GM18499 (cell line): ENCODE measurements around the gene PLXNB1.

Source experiments
- ATAC-seq: cut with Tn5 transposase; IDR thresholded peaks from one replicate; pipeline ENCODE4 v1.9.1; 2021; ENCODE audit warnings: moderate number of reproducible peaks; ENCODE audit not compliant: insufficient read depth, unreplicated experiment

Gene PLXNB1

DNA sequence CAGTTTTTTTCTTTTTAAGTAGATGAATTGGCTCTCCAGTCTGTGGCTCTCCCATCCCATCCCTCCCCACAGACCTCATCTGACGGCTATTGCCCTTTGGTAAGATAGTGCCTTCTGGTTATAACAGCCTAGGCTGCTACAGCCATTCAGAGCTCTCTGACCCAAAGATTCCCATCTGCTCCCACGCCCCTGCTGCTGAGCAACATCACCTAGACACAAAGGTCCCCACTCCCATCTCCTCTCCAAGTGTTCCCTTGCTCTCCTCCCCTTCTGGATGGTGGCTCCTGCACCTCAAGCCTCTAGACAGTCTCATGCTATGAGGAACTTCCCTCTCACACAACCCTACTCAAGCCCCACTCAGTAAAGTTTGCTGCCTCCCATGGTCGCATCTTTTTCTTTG is 34.2 kb downstream of the PLXNB1 start:
- ATAC-seq: no peak

DNA sequence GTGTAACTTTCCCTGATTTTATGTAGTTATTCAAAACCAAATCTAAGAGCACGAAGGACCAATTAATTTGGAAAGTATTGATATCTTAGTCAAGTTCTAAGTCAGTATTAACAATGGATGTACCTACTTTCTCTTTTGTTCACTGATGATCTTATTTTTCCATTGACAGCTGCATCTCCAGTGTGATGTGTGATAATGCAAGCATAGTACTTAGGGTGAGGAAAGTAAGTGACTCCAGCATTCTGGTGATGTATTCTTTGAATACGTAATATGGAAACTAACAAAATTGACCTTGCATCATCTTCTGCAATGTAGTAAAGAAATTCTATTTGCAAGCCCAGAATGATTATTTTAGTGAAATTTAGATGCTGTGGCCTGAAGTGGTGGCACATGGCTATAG is 35.5 kb downstream of the PLXNB1 start:
- ATAC-seq: no peak

DNA sequence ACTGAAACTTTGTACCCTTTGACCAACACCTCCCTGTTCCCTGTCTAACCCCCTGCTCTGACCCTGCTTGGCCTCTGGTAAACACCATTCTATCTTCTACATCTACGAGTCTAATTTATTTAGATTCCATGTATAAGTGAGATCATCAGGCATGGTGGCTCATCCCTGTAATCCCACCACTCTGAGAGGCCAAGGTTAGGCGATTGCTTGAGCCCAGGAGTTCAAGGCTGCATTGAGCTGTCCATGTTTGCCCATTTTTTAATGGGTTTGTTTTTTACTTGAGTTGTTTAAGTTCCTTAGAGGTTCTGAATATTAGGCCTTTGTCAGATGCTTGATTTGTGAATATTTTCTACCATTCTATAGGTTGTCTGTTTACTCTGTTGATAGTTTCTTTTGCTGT is 40.9 kb downstream of the PLXNB1 start:
- no peak for ATAC-seq

DNA sequence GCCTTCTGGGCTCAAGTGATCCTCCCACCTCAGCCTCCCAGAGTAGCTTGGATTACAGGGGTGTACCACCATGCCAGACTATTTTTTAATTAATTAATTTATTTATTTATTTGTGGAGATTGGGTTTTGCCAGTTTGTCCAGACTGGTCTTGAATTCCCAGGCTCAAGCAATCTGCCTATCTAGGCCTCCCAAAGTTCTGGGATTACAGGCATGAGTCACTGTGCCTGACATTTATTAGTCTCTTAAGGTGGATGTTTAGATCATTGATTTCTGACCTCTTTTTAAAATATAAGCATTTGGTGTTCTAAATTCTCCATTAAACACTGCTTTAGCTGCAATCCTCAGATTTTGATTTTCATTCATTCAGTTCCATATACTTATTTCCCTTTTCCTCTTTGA is 42.3 kb downstream of the PLXNB1 start:
- no peak for ATAC-seq

DNA sequence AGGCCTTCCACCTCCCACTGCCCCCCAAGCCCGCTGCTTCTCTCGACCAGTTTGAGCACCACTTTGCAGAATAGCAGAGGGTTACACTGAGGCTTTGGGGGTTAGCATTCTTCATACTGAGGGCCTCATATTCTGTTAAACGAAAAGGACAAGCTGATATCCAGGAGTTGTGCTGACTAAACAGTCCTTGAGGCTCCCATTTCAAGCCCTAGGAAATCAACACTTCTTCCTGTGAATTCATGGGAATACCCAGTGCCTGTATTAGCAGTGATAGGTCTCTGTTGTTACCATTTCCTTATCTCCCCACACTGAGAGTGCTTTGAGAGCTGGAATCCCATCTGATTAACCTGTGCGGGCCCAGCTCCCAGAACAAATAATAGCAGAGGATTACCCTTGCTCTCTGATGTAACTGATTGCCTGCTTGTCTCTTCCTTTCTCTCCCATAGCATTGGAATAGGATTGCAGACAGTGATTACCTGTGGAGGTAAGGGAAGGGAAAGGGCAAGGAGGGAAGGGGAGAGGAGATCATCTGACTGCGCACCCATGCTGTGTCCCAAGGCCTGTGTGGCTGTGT is 56.9 kb downstream of the PLXNB1 start:
- ATAC-seq: no peak

DNA sequence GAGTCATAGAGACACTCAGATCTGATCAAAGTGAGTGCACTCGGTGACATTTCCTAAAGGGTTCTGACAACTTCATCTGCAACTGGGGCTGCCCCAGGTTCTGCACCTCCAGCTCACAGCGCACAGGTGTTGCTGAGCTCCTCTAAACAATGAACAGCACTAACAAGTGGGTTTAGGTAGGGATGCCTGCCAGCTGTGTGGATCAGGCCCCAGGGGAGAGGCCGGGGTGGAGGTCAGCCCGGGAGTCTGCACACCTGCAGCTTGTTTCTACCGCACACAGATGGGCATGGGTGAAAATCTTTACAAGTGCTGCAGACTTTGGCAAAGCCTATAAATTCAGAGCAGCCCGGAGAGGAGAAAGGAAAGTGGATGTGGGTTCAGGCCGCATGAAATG is 57.5 kb downstream of the PLXNB1 start:
- ATAC-seq: no peak

DNA sequence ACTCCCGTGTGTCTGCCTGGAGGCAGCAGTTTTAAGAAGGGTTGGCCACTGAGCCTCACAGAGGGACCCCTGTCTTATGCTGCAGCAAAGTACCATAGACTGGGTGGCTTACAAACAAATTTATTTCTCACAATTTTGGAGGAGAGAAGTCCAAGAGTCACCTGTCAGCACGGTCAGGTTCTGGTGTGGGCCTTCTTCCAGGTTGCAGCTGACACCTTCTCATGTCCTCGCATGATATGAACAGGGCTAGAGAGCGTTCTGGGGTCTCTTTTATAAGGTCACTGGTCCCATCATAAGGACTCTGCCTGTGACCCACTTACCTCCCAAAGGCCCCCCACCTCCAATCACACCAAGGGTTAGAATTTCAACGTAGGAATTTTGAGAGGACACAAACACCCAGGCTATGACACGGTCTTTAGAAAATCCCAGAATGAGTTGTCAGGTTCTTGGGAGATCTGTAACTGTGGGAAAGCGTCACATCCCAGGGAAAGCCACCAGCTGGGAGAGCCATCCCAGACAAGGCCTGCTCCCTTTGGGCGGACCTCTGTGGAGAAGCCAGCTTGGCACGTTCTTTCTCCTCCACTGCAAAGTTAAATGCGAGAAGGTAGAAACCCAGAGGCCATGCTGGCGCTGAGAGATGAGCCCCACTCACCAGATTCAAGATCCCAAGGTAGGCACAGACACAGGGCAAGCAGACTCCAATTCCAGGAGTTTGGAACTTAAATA is 58.1 kb downstream of the PLXNB1 start, which contains the start of gene FBXW12:
Gene FBXW12 (plus strand): TSS at position 569 of the 726 bp plus-strand sequence. CDS start 549 bp downstream, outside the sequence.
- ATAC-seq: no peak

DNA sequence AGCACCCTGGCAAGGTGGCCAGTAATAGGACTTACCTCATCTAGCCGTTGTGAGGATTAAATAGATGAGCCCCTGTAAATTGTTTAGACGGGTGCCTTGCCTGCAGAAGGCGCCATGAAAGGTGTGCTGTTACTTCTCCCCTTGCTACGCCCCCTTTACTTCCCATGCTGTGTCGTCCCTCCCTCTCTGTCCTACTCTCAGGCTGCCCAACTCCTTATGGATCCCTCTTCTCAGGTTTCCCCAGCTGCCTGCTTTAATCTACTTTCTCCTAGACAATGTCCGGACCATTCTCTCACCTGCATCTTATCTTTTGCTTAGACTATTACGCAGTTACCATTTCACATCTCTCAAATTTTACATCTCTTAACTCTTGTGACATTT is 59.6 kb downstream of the PLXNB1 start:
- no peak for ATAC-seq

DNA sequence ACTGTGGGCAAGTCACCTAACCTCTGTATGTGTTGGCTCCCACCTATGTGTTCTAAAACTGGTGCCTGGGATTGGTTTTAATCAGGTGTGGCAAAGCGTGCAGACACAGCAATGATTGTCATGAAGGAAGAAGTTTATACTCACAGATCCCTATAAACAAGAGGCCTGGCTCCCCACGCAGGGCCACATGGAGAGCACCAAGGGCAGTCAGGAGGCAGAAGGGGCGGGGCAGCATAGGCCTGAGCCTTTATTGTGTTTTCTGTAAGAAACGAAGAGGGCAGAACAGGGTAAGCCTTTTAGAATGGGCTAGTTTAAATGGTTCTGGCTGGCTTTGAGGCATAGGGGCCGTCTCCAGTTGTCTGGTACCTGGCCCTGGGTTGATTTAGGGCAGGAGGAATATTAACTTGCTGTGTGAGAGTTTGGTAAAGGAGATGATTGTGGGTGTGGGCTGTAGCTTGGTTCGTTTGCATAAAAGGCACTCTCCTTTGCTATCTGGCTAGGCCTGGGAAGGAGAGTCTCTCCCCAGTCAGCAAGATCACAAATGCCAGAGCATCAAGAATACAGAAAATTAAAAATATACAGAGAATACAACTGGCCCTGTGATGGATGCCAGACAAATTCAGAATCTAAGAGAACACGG is 60.1 kb downstream of the PLXNB1 start:
- no peak for ATAC-seq

DNA sequence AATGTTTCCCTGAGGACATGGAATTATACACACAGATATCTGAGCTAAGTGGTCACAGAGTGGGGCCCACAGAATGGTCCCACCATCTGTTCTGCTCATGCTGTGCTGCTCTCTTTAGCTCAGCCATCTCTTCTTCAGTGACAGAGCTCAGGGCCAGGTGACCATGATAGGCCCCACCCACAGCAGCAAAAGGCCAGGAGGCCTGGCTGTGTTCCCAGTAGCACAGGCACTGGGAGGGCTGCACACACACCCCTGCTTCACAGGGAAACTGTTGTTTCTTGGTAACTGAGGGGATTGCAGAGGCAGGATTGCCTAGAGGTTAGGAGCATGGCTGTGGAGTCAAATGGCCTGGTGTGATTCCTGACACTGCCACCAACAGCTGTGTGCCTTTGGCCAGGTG is 62.7 kb downstream of the PLXNB1 start:
- no peak for ATAC-seq

DNA sequence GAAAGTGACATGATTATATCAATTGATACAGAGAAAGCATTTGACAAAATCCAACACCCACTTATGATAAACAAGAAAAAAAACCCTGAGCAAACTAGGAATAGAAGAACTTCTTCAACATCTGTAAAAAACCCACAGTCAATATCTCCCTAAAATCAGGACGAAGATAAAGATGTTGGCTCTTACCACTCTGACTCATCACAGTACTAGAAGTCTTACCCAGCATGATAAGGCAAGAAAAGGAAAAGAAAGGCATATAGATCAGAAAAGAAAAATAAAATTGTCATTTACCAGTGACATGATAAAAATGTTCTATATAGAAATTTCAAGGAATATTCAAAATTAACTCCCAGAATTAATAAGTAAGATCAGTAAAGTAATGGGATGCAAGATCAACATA is 65.0 kb downstream of the PLXNB1 start:
- no peak for ATAC-seq

DNA sequence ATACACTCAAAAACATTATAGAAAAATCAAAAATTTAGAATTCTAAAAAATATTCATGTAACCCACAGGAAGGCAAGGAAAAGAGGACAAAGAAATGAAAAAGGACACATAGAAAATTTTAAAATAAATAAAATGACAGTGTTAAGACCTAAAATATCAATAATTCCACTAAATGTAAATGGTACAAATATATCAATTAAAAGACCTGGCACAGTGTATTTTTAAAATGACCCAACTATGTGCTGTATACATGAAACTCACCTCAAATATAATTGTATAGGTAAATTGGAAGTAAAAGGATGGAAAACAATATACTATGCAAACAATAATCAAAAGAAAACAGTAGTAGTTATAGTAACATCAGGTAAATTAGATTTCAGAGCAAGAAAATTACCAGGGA is 68.0 kb downstream of the PLXNB1 start:
- no peak for ATAC-seq

DNA sequence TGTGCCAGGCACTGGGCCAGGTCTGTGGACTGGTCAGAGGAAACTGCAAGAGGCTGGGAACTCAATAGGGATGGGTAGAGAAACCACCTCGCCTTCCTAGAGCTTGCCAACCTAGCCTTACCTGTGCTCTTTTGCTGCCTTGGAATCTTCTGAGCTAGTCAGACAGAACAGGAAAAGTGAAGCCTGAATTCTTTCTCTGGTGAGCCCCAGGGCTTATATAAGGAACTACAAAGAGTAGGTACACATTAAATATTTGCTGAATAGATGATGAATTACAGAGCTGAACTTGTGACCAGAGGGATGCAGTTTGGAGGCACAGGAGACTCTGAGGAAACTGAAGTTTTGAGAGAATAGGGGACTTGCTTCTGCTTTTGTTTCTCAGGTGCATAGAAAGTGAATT is 73.5 kb downstream of the PLXNB1 start:
- ATAC-seq: no peak

DNA sequence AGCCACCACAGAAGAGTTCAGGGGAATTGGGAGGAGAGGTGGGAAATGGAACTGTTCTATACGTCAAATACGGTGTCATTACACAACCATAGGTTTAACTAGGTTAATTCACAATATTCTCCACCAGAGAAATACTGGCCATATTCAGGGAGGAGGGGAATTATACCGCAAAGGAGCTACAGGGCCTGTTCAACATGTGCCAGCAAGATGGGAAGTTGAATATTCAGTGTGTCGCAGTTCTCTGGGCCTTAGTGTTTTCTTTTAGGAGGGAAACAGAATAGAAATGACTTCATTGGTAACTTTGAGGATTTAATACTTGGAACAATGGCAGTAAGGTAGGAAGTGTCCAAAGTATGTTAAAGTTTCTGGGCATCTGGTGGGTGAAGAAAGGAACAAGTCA is 75.9 kb downstream of the PLXNB1 start:
- ATAC-seq: no peak
